Kidney (tissue), 14 donors: ENCODE measurements around the gene HMG20A. TPM values are rescaled to one million over a fixed set of nuclear protein-coding genes. Genes with fewer than 3 reads are reported as not detected.

Experiments
- DNase-seq, 5 donors: peaks; one replicate each; pipeline ENCODE4 v3.0.0-alpha.2; 2013 to 2020
- FAIRE-seq: peaks from 2 replicates; lab custom pipeline; 2012; peaks lifted over from hg19 to GRCh38; lab: Jason Lieb, UNC
- H3K27ac ChIP-seq, 2 donors: one replicate each; pipeline ENCODE4 v1.7.0; 2013; ENCODE audit warnings: low read depth in 2 of 2, low read length in 2 of 2, inconsistent platforms in 1 of 2
- H3K27me3 ChIP-seq: one replicate; pipeline ENCODE4 v1.7.1; 2013; ENCODE audit warnings: low read length, inconsistent platforms; ENCODE audit not compliant: control insufficient read depth, insufficient read depth
- H3K36me3 ChIP-seq, 3 donors: one replicate each; pipeline versions ENCODE4 v1.7.0 to v1.7.1; 2013; ENCODE audit warnings: low read length in 3 of 3, control low read depth in 1 of 3, inconsistent platforms in 1 of 3; ENCODE audit not compliant: insufficient read depth in 3 of 3, control insufficient read depth in 2 of 3
- H3K4me1 ChIP-seq, 3 donors: one replicate each; pipeline versions ENCODE4 v1.7.0 to v1.7.1; 2013; ENCODE audit warnings: low read length in 3 of 3, inconsistent platforms in 1 of 3, low read depth in 1 of 3; ENCODE audit not compliant: control insufficient read depth in 2 of 3, insufficient read depth in 2 of 3
- H3K4me3 ChIP-seq, 3 donors: one replicate each; pipeline versions ENCODE4 v1.7.0 to v1.8.1; 2013; ENCODE audit warnings: low read length in 3 of 3, control low read depth in 1 of 3, inconsistent platforms in 1 of 3
- H3K9ac ChIP-seq, 3 donors: one replicate each; pipeline versions ENCODE4 v1.7.0 to v1.7.1; 2013; ENCODE audit warnings: low read length in 3 of 3, control low read depth in 1 of 3, inconsistent platforms in 1 of 3
- H3K9me3 ChIP-seq, 3 donors: one replicate each; pipeline versions ENCODE4 v1.7.0 to v1.7.1; 2013; ENCODE audit warnings: low read length in 3 of 3, control low read depth in 1 of 3, inconsistent platforms in 1 of 3; ENCODE audit not compliant: control insufficient read depth in 2 of 3, insufficient read depth in 1 of 3
- CTCF ChIP-seq: IDR thresholded peaks from 3 replicates; pipeline ENCODE4 v1.5.1; 2012; ENCODE audit warnings: mild to moderate bottlenecking, moderate library complexity, borderline replicate concordance; ENCODE audit not compliant: insufficient read depth; ENCODE audit errors: extremely low read depth
- intact Hi-C: fragments of 100-400 bp; cut with DNase I; formaldehyde crosslinking; loops from one replicate; pipeline ENCODE4 v1.11.1; 2022
- polyA plus RNA-seq: library from polyadenylated mRNA; stranded (reverse); fragments of 350-450 nt; fragmentation: Illumina TruSeq; extraction: RNeasy Lipid Tissue Mini Kit (QIAGEN cat#74804); gene quantifications from one replicate; pipeline ENCODE4 v1.2.3, GENCODE V29; 2014; ENCODE audit warnings: low read depth, low replicate concordance; ENCODE audit not compliant: insufficient read depth
- total RNA-seq: library from RNA; stranded (reverse); fragmentation: NEBNext Ultra II Directional; extraction: Animal tissue kit (Norgen Biotek cat#: 25700); gene quantifications from one replicate; pipeline ENCODE4 v1.2.1, GENCODE V29; 2021
- donor health status: control.
- donor health status: control.
- donor health status: control.
- donor health status: control.
- donor health status: control.
- donor health status: DM: yes; HTN: yes; CAD: no.
- donor health status: Normal renal cell carcinoma (clear cell type).

HMG20A gene
- total and polyA plus RNA-seq, 2 donors from 2014 or later, result 16.8 to 38.7 TPM

GRCh38 chr15:77519540-77519939, 98.9 kb downstream of the HMG20A start:
- H3K27ac ChIP-seq, result no peak overlapping the region
- intact Hi-C loops, result no loop called here

GRCh38 chr15:77521206-77521605, 100.5 kb downstream of the HMG20A start:
- DNase-seq, result no peak
- Histone ChIP-seq H3K36me3 (no peaks in the 10 kb centered on the region), H3K9me3 (no peaks in the 10 kb centered on the region), H3K4me1 (no peaks in the 10 kb centered on the region), H3K4me3 (no peak overlapping the region), H3K27me3 (no peaks in the 10 kb centered on the region), H3K9ac (no peak overlapping the region), H3K27ac (no peak overlapping the region)
- TF ChIP-seq CTCF, result no peak
- intact Hi-C loops, result no loop called here
- FAIRE-seq, result no peak

More at GRCh38 chr15:77519540-77519939, 98.9 kb downstream of the HMG20A start:
- Histone ChIP-seq H3K36me3 (no peaks in the 10 kb centered on the region), H3K9ac (no peak overlapping the region), H3K27me3 (no peaks in the 10 kb centered on the region), H3K4me3 (no peak overlapping the region), H3K9me3 (no peaks in the 10 kb centered on the region), H3K4me1 (no peaks in the 10 kb centered on the region)
- no peak for TF ChIP-seq CTCF
- FAIRE-seq (no peak), DNase-seq (peak in 1 of 5 donors; percentile 6)

- no peak for DNase-seq
- FAIRE-seq, result no peak
- intact Hi-C loops, result no loop called here
Observed at GRCh38 chr15:77525400-77525811, 104.7 kb downstream of the HMG20A start.

More at GRCh38 chr15:77525400-77525811, 104.7 kb downstream of the HMG20A start:
- H3K27ac ChIP-seq, result no peak overlapping the region
- no peaks in the 10 kb centered on the region for H3K9me3 ChIP-seq
- H3K4me1 ChIP-seq, result peaks cover 0 to 6% (median 0%) of the 10 kb centered on the region in 3 donors
- no peak for TF ChIP-seq CTCF
- no peaks in the 10 kb centered on the region for H3K27me3 ChIP-seq
- no peak overlapping the region for H3K4me3 ChIP-seq
- no peak overlapping the region for H3K9ac ChIP-seq
- no peaks in the 10 kb centered on the region for H3K36me3 ChIP-seq
